Suppressor macrophage treated with lipopolysaccharide for 1 hour (primary cell): ENCODE measurements around the gene SLC52A3.

Source experiments
- DNase-seq, 3 donors: peaks; one replicate each; pipeline ENCODE4 v3.0.0-alpha.2; 2020 to 2022

Gene SLC52A3

DNA sequence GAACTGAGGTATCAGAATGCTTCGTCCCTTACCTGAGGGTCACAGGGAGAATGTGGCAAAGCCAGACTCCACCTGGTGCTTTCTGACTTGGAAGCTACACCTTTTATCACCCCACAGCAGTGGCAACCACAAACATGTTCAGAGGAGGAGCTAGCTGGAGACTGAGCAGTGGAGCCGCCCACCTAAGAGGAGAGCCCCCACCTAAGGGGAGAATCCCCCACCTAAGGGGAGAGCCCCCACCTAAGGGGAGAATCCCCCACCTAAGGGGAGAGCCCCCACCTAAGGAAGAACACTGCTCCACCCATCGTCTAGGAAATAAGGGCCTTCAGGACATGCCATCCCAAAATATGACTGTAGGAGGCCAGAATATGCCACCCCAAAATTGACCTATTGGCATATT lies 4.0 kb downstream of the SLC52A3 start:
- DNase-seq: no peak

DNA sequence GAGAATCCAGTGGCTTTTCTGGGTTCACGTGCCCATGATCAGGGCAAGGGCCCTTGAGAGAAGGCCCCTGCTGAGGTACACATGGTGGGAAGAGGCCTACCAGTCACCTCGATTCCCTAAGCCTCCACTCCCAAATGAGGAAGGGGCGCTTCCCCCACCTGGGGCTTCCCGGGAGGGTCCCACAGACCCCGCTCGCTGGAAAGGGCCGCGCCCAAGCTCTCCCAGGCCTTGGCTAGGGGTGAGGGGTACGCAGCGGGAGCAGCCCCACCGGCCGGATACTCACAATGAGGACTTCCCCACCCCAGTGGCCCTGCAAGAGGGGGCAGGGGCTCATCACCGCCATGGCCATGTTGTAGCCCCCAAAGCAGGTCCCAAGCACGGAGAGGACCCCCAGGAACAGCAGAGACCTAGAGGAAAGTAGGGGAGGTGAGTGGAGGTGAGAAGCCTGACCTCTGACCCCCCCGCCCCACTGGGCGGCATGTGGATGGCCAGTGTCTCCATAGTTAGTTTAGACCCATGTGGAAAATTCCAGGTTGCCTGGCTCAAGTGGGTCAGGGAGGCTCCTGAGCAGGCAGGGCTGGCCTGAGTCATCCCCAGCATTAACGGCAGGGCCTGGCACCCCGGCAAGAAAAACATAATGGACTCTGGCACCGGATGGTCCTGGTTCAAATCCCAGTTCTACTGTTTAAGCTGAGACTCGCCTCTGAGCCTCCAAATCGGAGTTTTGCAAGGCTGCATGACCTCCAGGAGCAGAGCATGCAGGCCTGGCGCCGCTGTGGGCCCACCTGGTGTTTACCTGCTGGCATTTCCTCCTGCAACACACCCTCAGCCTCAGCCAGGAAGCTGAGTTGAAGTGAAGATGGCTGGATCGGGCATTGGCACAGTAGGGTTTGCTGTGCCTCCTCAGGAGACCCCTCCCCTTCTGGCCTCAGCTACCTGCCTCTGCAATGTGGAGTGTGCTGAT lies 6.6 kb downstream of the SLC52A3 start:
- DNase-seq: no peak

DNA sequence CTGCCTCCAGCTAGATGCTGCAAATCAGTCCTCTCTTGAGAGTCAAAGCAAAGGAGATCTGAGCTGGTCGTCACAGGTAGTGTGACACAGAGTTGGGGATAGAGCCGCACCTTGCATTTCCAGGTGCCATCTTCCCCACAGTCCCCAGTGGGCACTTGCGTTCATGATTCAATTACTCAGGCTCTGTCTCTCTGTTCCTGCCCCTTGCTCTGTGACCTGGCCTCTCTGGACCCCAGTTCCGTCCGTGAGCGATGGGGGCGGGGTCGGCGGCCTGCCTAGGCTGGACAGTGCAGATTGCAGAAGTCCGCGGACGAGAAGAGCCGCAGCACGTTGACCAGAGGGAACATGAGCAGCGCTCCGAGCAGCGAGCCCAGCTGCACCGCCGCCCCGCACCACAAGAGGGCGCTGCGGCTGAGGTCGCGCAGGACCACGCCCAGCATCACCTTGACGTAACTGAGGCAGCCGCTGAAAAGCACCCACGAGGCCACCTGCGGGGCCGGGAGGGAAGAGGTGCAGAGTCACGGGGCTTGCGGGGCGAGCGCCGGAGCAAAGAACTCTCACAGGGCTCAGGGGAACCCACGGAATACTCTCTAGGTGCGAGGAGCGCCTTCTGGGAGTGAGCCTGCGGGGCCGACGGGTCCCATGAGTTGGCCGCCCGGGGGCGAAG lies 7.4 kb downstream of the SLC52A3 start:
- peak; percentile 30 to 59 (median 49) for DNase-seq

DNA sequence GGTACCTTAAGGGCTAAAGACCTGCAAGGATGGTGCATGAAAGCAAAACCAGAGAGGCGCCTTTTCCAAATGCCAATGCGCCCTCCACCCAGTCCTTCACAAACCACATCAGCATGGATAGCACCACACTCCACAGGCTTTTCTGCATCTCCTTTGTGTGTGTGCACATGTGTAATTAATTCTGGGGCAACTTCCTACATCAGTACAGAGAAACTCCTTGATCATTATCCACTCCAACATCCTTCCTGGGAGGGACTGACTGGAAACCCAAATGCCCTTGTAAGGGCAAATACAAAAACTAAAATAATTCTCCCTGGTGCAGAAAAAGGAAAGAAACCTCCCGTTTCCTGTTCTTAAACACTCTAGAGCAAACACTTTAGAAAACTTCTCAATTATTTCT lies 10.8 kb downstream of the SLC52A3 start:
- DNase-seq: no peak

DNA sequence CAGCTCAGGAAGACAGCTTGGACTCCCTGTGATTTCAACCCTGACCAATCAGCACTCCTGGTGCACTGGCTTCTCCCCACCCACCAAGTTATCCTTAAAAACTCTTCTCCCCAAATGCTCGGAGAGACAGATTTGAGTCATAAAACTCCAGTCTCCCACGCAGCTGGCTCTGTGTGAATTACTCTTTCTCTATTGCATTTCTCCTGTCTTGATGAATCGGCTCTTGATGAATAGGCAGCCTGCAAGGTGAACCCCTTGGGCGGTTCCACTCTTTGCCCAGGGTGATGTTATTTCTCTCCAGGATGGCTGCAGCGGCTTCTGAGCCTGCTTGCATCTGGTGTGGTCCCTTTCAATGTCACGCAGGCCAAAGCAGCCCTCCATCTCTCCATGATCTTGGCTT lies 12.4 kb downstream of the SLC52A3 start:
- no peak for DNase-seq

DNA sequence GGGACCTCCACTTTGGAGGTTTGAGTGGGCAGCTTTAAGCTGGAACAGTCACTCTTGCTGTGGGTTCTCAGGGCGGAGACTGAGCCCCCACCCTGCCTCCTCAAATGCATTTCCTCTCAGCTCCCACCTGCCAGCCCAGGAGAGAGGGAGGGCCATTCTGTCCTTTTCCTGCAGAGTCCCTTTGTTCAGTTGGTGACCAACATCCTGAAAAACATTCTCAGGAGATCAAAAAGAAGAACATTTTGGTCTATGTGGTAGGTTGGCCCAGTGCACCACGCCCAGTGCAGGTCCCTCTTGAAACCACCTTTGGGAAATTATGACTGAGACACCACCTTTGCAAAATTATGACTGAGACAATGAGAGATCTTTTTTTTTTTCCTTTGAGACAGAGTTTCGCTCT lies 13.4 kb downstream of the SLC52A3 start:
- no peak for DNase-seq

DNA sequence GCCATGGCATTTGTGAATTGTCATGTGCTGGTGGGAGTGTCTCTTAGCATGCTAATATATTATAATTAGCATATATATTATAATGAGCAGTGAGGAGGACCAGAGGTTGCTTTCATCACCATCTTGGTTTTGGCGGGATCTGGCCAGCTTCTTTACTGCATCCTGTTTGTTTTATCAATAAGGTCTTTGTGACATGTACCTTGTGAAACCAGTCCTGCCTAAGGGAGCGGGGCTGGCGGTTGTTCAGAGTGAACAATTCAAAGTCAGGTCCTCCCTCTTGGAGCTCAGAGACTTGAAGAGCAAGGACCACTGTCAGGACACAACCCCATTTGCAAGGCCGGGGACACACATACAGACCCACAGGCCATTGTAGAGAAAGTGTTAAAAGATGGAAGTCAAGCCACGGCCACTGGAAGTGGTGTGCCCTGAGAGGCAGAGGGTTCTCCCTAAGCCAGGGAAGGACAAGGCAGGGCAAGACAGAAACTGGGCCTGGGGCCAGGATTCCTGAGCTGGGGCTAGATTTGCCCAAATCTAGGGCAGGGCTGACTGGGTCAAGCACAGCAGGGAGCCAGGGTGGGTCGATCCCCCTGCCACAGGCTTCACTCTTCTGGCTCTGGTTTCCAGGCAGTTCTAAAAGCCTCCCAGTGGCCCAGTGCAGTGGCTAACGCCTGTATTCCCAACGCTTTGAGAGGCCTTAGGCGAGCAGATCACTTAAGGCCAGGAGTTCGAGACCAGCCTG lies 14.2 kb downstream of the SLC52A3 start:
- DNase-seq: no peak

DNA sequence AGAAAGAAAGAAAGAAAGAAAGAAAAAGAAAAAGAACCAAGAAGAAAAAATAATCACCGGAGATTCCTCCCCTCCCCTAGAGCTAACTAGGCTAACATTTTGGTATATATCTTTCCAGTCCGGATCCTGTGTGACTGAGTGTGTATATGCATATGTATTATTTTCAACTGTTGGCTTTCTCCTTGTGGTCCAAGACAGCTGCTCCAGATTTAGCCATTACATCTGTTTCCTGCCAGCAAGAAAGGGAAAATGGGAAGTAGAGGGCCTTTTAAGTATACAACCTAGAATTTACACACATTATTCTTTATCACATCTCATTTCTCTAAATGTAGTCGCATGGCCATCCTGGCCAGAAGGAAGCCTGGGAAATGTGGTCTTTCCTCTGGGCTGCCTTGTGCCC lies 15.2 kb downstream of the SLC52A3 start:
- DNase-seq: peak in 1 of 3 donors; percentile 24

DNA sequence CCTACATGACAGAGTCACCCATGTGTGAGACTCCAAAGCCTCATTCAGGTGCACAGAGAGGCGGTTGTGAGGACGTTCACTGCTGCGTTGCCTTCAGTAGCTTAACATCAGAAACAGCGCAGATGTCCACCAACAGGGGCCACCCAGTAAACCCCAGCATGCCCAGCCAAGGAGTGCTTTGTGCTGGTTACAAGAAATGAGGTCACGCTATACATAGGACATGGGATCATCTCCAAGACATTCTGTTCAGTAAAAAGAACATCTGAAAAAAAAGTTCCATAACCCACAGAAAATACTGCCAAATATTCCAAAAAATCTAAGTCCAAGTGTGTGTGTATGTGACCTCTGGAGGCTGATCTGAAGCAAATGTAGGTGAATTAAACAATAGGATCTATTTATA lies 16.0 kb downstream of the SLC52A3 start:
- no peak for DNase-seq

DNA sequence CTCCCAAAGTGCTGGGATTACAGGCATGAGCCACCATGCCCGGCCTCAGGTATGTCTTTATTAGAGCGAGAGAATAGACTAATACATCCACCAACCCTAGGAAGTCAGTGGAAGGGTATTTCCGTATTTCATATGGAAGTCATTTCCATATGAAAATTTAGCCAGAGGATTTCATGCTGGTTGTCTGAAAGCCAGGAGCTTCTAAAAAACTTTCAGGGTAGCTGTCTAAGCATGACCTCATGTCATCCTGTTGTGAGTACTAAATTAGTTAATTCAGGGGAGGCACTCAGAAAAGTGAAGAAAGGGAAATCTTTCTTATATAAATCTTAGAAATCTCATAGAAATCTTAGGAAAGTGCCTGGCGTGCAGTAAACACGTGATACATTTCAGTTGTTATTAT lies 16.5 kb downstream of the SLC52A3 start:
- no peak for DNase-seq

DNA sequence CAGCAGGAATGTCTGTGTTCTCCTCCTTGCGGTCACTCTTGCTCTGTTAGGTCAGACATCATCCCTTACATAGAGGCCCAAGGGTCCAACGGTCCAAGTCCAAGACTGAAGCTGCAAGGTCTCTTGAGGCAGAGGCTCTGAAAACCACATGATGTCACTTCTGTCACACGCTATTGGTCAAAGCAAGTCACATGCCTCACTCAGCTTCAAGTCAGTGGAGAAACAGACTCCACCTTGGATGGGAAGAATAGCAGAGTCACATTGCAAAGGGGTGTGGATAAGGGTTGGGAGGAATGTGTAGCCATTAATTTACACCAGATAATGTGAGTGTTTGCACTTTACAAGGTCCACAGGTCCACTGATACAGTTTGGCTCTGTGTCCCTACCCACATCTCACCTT lies 17.5 kb downstream of the SLC52A3 start:
- DNase-seq: no peak

DNA sequence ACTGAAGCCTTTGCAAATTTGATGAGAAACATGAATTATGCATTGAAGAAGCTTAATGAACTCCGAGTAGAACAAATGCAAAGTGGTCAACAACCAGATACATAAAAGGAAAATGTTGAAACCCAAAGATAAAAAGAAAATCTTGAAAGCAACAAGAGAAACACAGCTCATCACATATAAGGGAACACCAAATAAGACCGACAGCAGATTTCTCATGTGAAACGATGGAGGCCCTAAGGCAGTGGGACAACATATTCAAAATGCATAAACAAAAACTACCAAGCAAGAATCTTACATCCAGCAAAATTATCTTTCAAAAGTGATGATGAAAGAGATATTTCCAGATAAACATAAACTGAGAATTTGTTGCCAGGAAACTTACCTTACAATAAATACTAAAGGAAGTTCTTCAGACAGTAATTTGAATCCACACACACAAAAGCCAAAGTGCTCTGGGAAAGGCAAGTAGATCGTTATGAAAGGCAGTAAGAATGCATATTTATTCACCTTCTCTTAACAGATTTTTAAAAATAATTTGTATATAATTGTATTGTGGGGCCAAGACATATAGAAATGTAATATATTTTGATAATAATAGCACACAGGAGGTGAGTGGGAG lies 22.5 kb downstream of the SLC52A3 start:
- DNase-seq: no peak

DNA sequence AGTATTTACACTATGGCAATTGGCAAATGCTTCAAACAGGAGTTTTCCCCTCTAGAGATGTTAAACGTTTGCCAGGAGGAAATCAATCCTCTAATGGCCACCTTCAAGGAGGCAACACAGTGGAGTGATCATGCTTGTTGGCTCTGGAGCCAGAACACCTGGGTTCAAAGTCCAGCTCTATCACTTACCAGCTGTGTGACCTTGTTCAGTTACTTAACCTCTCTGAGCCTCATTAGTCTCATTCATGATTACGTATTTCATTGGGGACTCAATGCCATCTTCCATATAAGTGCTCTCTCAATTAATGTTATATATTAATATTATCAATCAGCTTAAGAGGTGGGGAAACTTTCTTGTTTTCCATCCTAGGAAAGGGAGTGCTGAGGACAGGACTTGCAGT lies 26.1 kb downstream of the SLC52A3 start:
- DNase-seq: no peak

DNA sequence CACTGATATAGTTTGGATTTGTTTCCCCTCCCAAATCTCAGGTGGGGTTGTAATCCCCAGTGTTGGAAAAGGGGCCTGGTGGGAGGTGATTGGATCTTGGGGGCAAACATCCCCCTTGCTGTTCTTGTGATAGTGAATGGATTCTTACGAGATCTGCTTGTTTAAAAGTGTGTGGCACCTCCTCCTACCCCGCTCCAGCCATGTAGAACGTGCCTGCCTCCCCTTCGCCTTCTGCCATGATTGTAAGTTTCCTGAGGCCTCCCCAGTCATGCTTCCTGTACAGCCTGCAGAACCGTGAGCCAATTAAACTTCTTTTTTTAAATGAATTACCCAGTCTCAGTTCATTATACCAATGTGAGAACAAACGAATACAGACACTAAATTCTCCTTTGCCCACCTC lies 26.7 kb downstream of the SLC52A3 start:
- DNase-seq: no peak

DNA sequence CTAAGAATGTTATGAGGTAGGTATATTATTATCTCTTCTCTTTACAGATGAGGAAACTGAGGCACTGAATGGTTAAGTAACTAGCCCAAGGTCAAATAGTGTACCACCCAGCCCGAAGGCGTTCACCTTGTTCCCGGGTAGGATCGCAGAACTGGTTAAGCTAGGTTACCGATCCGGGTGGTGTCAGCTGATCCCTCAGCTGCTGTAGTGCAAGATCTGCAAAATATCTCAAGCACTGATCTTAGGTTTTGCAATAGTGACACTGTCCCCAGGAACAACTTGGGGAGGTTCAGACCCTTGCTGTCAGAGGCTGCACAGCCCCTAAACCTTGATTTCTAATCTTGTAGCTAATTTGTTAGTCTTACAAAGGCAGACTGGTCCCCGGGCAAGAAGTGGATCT lies 28.1 kb downstream of the SLC52A3 start:
- DNase-seq: no peak

DNA sequence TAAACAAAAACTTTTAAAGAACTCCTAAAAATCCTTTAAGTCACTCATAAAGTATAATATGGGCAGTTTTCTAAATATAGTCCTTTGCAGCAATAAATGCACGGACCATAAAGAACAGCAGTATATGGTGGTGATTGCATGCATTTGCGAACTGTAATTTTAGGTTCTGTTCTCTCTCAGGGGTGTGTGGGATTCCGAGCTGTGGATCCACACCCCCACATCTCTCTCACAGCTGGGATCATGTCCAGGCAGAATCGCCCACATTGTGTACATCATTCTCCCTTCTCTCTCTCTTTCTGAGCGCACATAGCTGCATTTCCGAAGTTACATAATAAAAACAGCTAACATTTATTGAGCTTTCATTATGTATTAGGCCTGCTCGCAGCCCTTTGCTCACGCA lies 28.6 kb downstream of the SLC52A3 start:
- no peak for DNase-seq

DNA sequence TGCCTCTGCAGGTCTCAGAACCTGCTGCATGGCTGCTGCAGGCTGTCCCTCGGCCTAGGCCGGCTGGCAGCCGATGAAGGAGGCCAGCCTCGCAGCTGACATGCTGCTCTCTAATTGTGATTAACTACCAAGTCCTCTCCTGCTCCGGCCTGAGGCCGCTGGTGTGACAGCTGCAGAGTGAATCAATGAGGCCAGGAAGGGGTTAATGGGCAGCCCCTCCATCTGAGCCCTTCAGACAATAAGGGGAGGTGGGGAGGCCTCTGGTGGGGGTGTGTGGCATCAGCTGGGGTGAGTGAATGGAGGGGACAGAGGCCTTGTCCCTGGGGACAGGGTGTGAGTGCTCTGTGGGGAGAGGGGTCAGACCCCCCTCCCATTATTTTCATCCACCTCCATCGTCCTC lies 34.4 kb downstream of the SLC52A3 start:
- DNase-seq: no peak

DNA sequence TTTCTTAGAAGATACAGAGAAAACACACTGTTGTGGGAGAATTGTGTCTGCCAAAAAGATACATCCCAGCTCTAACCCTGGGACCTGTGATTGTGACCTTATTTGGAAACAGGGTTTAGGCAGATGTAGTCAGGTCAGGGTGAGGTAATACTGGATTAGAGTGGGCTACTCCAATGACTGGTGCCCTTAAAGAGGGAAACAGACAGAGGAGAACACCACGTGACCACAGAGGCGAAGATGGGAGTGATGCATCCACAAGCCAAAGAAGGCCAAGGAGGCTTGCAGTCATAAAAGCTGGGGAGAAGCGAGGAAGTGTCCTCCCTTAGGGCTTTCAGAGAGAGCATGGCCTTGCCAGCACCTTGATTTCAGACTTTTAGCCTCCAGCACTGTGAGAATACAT lies 35.6 kb downstream of the SLC52A3 start:
- peak in 2 of 3 donors; percentile 6 to 23 for DNase-seq

DNA sequence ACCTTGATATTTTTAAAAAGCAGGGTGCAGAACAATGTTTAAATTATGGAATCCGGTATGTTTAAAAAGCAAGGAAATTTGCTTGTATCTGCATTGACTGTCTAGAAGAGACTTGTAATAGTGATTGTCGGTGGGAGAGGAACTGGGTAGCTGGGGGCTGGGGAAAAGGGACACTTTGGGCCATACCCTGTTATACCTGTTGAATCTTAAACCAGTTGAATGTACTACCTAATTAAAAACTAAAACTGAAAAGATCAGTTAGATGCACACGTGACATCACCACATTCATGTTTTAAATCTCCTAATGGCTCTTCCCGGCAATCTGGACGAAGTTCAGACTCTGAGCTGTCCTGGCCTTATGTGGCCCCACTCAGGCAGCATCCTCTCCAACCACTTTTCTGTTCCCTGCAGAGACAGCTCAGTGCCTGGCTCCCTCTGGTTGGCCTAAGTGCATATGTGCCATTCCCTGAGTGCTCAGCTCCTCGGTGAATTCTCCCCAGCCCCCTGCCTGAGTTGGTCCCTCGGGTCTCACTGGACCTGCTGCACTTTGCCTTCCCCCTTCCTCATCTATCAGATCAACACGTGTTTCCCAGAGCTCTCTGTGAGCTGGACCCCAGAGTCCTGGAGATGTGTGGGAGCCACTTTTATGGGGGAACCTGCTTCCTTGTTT lies 36.3 kb downstream of the SLC52A3 start:
- no peak for DNase-seq

DNA sequence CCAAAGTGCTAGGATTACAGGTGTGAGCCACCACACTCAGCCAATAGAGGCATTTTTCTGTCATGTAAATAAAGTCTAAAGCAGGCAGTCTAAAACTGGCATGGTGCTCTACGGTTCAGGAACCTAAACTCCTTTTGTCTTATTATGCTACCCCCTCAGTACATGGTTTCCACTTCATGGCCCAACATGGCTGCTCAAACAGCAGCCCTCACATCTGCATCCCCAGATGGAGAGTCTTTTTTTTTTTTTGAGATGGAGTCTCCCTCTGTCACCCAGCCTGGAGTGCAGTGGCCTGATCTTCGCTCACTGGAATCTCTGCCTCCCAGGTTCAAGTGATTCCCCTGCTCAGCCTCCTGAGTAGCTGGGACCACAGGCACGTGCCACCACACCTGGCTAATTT lies 38.3 kb downstream of the SLC52A3 start:
- DNase-seq: no peak

DNA sequence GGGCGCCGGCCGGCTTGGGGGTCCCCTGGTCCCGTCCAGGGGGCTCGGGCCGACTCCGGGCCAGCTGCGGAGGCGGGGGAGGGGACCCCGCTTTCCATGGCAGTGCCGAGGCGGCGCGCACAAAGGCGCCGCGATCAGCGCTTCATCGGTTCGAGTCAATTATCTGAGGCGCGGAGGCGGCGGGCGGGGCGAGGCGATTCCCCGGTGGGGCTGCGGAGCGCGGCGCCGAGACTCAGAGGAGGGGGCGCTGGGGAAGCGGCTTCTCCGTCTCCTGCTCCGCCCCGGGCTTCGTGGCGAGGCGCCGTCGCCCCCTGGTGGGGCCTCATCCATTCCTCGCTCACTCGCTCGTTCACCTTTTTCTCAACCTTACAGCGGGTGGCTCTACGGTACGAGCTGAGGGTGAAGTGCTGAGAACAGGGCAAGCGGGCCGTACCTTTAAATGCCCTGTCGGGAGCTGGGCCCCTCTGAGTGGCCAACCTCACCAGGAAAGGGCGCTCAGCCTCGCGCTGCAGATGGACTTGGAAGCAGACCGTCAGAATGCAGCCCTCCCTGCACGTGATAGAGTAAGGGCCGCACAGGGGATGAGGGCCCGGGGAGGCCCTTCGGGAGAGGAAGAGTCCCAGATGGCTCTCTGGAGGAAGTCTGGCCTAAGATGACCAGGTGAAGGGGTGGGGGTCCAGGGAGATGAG lies 39.9 kb downstream of the SLC52A3 start:
- peak; percentile 74 to 93 (median 86) for DNase-seq

DNA sequence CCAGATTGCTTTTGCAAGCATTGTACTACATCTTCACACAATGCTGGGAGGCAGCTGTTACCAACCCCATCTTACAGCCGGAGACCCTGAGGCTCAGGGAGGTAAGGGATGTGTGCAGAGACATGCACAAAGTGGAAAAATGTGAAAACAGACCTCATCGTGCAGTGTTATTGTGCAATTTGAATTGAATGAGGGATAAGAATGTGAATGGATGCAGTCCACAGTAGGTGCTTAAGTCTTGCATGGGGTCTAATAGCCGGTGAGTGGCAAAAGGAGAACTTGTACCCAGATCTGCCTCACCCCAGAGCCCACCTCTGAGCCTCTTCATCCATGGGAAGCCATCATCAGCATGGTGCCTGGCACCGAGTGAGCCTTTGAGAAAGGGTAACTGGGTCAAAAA lies 42.1 kb downstream of the SLC52A3 start:
- DNase-seq: no peak
